ENCODE results near the gene SOWAHA. TPM values are rescaled to one million over a fixed set of nuclear protein-coding genes. Genes with fewer than 3 reads are reported as not detected.

Gene SOWAHA
- total and polyA plus RNA-seq, 10 of the 15 experiments (the other 5 are each of a cell fraction or from before 2014, with no cell fraction given) = 0.02 to 0.37 (median 0.05) TPM; not detected in 4

DNA sequence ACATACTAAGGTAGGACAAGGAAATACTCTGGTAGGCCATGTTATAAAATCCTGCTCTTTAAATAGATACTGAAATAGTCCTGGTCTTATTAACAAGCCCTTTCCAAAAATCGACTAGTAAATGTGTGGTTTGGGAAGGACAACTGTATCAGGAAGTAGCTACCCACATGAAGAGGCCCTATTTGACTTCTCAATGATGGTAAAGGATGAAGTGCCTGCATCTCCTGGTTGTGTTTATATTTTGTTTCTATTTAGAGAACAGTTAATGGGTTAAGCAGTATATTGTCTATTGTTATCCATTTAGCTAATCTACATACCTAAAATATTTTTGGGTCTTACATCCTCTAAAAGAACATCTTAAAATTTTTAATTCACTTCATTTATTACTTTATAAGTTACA lies 40.7 kb downstream of the SOWAHA start (continued):
- no peak for TF ChIP-seq RBBP5 (conservative IDR thresholded peaks at IDR 0.05)
- no peak for TF ChIP-seq YY1 (IDR thresholded peaks at IDR 0.05; ENCODE audit: low read depth, low read length)
- TF ChIP-seq, protein P1, sequence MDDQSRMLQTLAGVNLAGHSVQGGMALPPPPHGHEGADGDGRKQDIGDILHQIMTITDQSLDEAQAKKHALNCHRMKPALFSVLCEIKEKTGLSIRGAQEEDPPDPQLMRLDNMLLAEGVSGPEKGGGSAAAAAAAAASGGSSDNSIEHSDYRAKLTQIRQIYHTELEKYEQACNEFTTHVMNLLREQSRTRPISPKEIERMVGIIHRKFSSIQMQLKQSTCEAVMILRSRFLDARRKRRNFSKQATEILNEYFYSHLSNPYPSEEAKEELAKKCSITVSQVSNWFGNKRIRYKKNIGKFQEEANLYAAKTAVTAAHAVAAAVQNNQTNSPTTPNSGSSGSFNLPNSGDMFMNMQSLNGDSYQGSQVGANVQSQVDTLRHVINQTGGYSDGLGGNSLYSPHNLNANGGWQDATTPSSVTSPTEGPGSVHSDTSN (IDR thresholded peaks at IDR 0.05; ENCODE audit: insufficient replicate concordance, low read depth, low read length) = no peak
- TF ChIP-seq, protein P2, sequence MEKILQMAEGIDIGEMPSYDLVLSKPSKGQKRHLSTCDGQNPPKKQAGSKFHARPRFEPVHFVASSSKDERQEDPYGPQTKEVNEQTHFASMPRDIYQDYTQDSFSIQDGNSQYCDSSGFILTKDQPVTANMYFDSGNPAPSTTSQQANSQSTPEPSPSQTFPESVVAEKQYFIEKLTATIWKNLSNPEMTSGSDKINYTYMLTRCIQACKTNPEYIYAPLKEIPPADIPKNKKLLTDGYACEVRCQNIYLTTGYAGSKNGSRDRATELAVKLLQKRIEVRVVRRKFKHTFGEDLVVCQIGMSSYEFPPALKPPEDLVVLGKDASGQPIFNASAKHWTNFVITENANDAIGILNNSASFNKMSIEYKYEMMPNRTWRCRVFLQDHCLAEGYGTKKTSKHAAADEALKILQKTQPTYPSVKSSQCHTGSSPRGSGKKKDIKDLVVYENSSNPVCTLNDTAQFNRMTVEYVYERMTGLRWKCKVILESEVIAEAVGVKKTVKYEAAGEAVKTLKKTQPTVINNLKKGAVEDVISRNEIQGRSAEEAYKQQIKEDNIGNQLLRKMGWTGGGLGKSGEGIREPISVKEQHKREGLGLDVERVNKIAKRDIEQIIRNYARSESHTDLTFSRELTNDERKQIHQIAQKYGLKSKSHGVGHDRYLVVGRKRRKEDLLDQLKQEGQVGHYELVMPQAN (conservative IDR thresholded peaks at IDR 0.05) = no peak
- no peak for TF ChIP-seq ZSCAN29 (IDR thresholded peaks at IDR 0.05)
- TF ChIP-seq EED (IDR thresholded peaks at IDR 0.05; ENCODE audit: low read depth) = no peak

DNA sequence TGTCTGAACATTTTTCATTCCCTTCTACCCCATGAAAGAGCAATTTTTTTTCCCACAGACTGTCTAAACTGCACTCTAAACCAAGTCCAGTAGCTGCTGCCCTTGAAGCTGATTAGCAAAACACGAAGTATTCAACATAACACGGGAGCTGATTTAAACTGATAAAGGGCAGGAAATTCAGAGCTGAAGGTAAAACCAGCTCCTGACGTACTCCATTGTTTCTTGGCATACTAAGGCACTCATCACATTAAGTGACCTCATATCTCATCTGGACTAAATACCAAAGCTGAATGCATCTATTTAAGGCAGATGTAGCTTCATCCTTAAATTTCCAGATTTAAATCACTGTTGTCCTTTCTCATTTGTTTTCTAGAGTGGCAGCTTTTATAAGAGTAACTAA lies 41.2 kb downstream of the SOWAHA start:
- ChIA-PET RAD21 (ENCODE audit: unreplicated experiment) (interaction anchor here (1.3 kb wide), 1 partner anchor 104 kb away, joined by 4 read pairs; no protein-coding TSS in a partner anchor), SMC1A (ENCODE audit: uncharacterized antibody, unreplicated experiment) (interaction anchor here (1.0 to 1.4 kb wide), 5 partner anchors 10 to 37 kb away, joined by 3 to 4 read pairs (median 3); no protein-coding TSS in a partner anchor), CTCF (interaction anchor here (1.0 to 2.7 kb wide), 5 partner anchors 10 to 53 kb away, joined by 3 to 15 read pairs (median 3); no protein-coding TSS in a partner anchor), POLR2A (interaction anchor here (1.1 to 3.0 kb wide), 2 partner anchors 9 kb away, joined by 6 to 13 read pairs; no protein-coding TSS in a partner anchor)
- H3K4me1 ChIP-seq (ENCODE audit: control insufficient read depth, insufficient read depth, low read length) = no peaks in the 10 kb centered on the region
- H2AFZ ChIP-seq (ENCODE audit: control insufficient read depth, low read depth, low read length) = no peak overlapping the region
- DNase-seq (ENCODE audit: low read depth, low spot score) = no peak
- H3K27me3 ChIP-seq (replicated peaks in 1 of 2; ENCODE audit: control insufficient read depth in 2 of 2, insufficient read depth in 2 of 2, low read length in 1 of 2) = no peaks in the 10 kb centered on the region
- H3K36me3 ChIP-seq (ENCODE audit: control insufficient read depth in 2 of 2, insufficient read depth in 2 of 2, low read length in 1 of 2) = no peaks in the 10 kb centered on the region
- in situ Hi-C loops (cut with MboI) (no loop called here), intact Hi-C loops (cut with micrococcal nuclease; ENCODE audit: unreplicated experiment) (no loop called here)
- 33% methylated on average over 3 of the region's 3 CpGs for WGBS (ENCODE audit: insufficient coverage, insufficient replicate concordance, low lambda C conversion rate, missing lambda C conversion rate)
- no peaks in the 10 kb centered on the region for H4K20me1 ChIP-seq (ENCODE audit: control insufficient read depth, insufficient read depth)
- H3K4me3 ChIP-seq = no peak overlapping the region
- H3K79me2 ChIP-seq (ENCODE audit: control insufficient read depth, insufficient read depth, low read length) = no peaks in the 10 kb centered on the region
- no peak overlapping the region for H3K27ac ChIP-seq (ENCODE audit: control insufficient read depth, insufficient read depth)
- no peaks in the 10 kb centered on the region for H3K9me3 ChIP-seq (replicated peaks; ENCODE audit: control insufficient read depth, insufficient read depth, low read length)
- no peak overlapping the region for H3K4me2 ChIP-seq (ENCODE audit: control insufficient read depth, insufficient read depth)
- ATAC-seq = no peak
- no peak overlapping the region for H3K9ac ChIP-seq (ENCODE audit: control insufficient read depth, insufficient read depth, low read length)
- FAIRE-seq = no peak
- no TSS peak for BruUV-seq (replicated peaks)
- TF ChIP-seq JUND (IDR thresholded peaks at IDR 0.05; ENCODE audit: low read depth, low read length) = no peak
- TF ChIP-seq, protein P3, sequence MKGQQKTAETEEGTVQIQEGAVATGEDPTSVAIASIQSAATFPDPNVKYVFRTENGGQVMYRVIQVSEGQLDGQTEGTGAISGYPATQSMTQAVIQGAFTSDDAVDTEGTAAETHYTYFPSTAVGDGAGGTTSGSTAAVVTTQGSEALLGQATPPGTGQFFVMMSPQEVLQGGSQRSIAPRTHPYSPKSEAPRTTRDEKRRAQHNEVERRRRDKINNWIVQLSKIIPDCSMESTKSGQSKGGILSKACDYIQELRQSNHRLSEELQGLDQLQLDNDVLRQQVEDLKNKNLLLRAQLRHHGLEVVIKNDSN (IDR thresholded peaks at IDR 0.05; ENCODE audit: borderline replicate concordance, extremely low read length, insufficient read depth, low read depth, low read length) = no peak
- TF ChIP-seq JUNB (IDR thresholded peaks at IDR 0.05) = no peak
- no peak for TF ChIP-seq EZH2 (IDR thresholded peaks at IDR 0.05; ENCODE audit: borderline replicate concordance, control insufficient read depth, low read depth, low read length)
- TF ChIP-seq, protein P4, sequence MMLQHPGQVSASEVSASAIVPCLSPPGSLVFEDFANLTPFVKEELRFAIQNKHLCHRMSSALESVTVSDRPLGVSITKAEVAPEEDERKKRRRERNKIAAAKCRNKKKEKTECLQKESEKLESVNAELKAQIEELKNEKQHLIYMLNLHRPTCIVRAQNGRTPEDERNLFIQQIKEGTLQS (IDR thresholded peaks at IDR 0.05; ENCODE audit: borderline replicate concordance, extremely low read depth, low read depth, low read length) = no peak
- TF ChIP-seq, protein P5, sequence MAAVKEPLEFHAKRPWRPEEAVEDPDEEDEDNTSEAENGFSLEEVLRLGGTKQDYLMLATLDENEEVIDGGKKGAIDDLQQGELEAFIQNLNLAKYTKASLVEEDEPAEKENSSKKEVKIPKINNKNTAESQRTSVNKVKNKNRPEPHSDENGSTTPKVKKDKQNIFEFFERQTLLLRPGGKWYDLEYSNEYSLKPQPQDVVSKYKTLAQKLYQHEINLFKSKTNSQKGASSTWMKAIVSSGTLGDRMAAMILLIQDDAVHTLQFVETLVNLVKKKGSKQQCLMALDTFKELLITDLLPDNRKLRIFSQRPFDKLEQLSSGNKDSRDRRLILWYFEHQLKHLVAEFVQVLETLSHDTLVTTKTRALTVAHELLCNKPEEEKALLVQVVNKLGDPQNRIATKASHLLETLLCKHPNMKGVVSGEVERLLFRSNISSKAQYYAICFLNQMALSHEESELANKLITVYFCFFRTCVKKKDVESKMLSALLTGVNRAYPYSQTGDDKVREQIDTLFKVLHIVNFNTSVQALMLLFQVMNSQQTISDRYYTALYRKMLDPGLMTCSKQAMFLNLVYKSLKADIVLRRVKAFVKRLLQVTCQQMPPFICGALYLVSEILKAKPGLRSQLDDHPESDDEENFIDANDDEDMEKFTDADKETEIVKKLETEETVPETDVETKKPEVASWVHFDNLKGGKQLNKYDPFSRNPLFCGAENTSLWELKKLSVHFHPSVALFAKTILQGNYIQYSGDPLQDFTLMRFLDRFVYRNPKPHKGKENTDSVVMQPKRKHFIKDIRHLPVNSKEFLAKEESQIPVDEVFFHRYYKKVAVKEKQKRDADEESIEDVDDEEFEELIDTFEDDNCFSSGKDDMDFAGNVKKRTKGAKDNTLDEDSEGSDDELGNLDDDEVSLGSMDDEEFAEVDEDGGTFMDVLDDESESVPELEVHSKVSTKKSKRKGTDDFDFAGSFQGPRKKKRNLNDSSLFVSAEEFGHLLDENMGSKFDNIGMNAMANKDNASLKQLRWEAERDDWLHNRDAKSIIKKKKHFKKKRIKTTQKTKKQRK (IDR thresholded peaks at IDR 0.05; ENCODE audit: low read depth, low read length) = no peak
- no peak for TF ChIP-seq ZNF274 (IDR thresholded peaks at IDR 0.05; ENCODE audit: insufficient read depth, insufficient read length)
- TF ChIP-seq EP300 (IDR thresholded peaks at IDR 0.05; ENCODE audit: borderline replicate concordance in 1 of 2, control insufficient read depth in 1 of 2, low read depth in 2 of 2, low read length in 2 of 2) = no peak

Data from GM12878 (cell line).